ENCODE data around the gene C7. TPM values are rescaled to one million over a fixed set of nuclear protein-coding genes. Genes with fewer than 3 reads are reported as not detected.

Gene C7
- total RNA-seq, 1 donor from 2014 or later = 18.9 TPM

DNA sequence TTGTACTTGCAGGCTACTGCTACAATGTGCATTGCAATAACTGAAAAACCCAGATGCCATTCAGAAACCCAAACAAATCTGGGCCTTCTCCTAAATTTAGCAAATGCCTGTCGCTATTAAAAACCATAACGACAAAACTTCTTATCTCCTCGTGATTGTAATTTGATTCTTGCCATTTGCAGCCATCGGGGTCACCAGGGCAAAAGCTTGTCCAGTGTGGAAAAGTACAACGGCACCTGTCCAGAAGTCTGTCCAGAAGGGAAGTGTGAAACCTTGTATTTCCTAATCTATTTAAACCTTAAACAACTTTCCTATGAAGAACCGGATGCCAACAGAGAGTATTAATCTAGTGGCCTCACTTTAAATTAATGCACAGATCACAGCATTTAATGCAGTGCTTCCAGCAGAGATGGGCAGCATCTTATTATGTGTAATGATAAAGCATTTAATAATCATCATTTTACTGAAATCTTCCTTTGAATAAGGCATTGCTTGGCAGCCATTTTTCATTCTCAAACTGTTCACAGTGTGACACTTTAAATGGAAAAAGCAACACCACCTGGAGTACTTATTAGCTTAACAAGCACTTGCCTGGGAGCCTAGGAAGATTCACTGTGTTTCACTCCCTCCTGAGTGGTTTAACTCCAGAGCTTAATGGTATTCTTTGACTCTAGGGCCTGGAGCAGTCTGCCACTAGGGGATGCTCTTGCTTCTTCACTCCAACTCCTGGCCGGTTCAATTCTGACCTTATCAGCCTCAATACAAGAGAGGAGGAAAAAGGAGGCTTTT, 4.9 kb upstream of the C7 start:
- H3K36me3 Mint-ChIP-seq = no peaks in the 10 kb centered on the region
- DNase-seq (ENCODE audit: extremely low spot score, unreplicated experiment) = no peak
- no peak overlapping the region for H3K27ac Mint-ChIP-seq
- no peaks in the 10 kb centered on the region for H3K27me3 Mint-ChIP-seq
- H3K4me3 Mint-ChIP-seq = no peak overlapping the region
- peaks cover 15% of the 10 kb centered on the region for H3K4me1 Mint-ChIP-seq (ENCODE audit: unreplicated experiment)
- peak; percentile 89 for TF ChIP-seq CTCF (conservative IDR thresholded peaks at IDR 0.05)
- H3K9me3 Mint-ChIP-seq = no peaks in the 10 kb centered on the region

GRCh38 chr5:40904994-40905306, 4.3 kb upstream of the C7 start:
- TF ChIP-seq CTCF (conservative IDR thresholded peaks at IDR 0.05) = no peak
- Mint-ChIP-seq H3K27me3 (no peaks in the 10 kb centered on the region), H3K27ac (no peak overlapping the region), H3K9me3 (no peaks in the 10 kb centered on the region), H3K4me1 (ENCODE audit: unreplicated experiment) (peaks cover 19% of the 10 kb centered on the region), H3K36me3 (no peaks in the 10 kb centered on the region), H3K4me3 (no peak overlapping the region)
- no peak for DNase-seq (ENCODE audit: extremely low spot score, unreplicated experiment)

DNA sequence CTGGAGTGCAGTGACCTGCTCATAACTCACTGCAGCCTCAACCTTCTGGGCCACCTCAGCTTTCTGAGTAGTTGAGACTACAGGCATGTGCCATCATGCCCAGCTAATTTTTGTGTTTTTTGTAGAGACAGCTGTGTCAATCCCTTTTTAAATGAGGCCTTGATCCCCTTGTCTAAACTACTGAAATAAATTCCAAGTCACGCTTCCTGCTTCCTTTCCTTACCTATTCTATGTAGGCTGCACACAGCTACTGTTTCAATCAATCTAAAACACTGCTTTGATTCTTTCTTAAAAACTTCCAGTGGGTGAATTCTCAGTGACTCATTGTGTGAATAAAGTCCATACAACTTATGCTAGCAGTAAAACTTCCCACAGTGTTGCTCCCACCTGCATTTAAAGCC, 2.9 kb upstream of the C7 start:
- no peak for TF ChIP-seq CTCF (conservative IDR thresholded peaks at IDR 0.05)
- Mint-ChIP-seq H3K4me1 (ENCODE audit: unreplicated experiment) (peaks cover 19% of the 10 kb centered on the region), H3K4me3 (no peak overlapping the region), H3K9me3 (no peaks in the 10 kb centered on the region), H3K27ac (no peak overlapping the region), H3K27me3 (no peaks in the 10 kb centered on the region), H3K36me3 (no peaks in the 10 kb centered on the region)
- DNase-seq (ENCODE audit: extremely low spot score, unreplicated experiment) = no peak

GRCh38 chr5:40909723-40910122, 426 bp downstream of the C7 start:
- no peak for TF ChIP-seq CTCF (conservative IDR thresholded peaks at IDR 0.05)
- Mint-ChIP-seq H3K27me3 (no peaks in the 10 kb centered on the region), H3K27ac (no peak overlapping the region), H3K4me1 (ENCODE audit: unreplicated experiment) (peaks cover 12% of the 10 kb centered on the region), H3K36me3 (no peaks in the 10 kb centered on the region), H3K9me3 (no peaks in the 10 kb centered on the region), H3K4me3 (no peak overlapping the region)
- no peak for DNase-seq (ENCODE audit: extremely low spot score, unreplicated experiment)

GRCh38 chr5:40911266-40911665, 2.0 kb downstream of the C7 start:
- H3K4me3 Mint-ChIP-seq = no peak overlapping the region
- H3K9me3 Mint-ChIP-seq = no peaks in the 10 kb centered on the region
- H3K27ac Mint-ChIP-seq = no peak overlapping the region
- H3K4me1 Mint-ChIP-seq (ENCODE audit: unreplicated experiment) = peaks cover 8% of the 10 kb centered on the region
- DNase-seq (ENCODE audit: extremely low spot score, unreplicated experiment) = no peak
- no peaks in the 10 kb centered on the region for H3K27me3 Mint-ChIP-seq
- TF ChIP-seq CTCF (conservative IDR thresholded peaks at IDR 0.05) = no peak
- H3K36me3 Mint-ChIP-seq = no peaks in the 10 kb centered on the region
